Glomerular visceral epithelial cell (primary cell): ENCODE measurements around the gene ABITRAM.
"Not testable (repeated sequence)": the region's sequence is repeated elsewhere in the genome, so short reads cannot be mapped to it uniquely, and the experiment has no call there.

Source experiments
- DNase-seq: peaks from one replicate; pipeline ENCODE4 v3.0.0-alpha.2; 2016; ENCODE audit errors: extremely low spot score

Gene ABITRAM

GRCh38 chr9:108928386-108928785 is 5.8 kb upstream of the ABITRAM start:
- no peak for DNase-seq

- DNase-seq = no peak
These were observed 926 bp upstream of the ABITRAM start for GRCh38 chr9:108933231-108933717.

- DNase-seq = peak; percentile 93
These were observed 380 bp upstream of the ABITRAM start, which contains the start of gene ELP1 for GRCh38 chr9:108933718-108934322. Gene ELP1 (minus strand): TSS chr9:108934124. CDS start chr9:108931146, 2,978 bp downstream.

- no peak for DNase-seq
These were observed 3.5 kb downstream of the ABITRAM start for GRCh38 chr9:108937561-108938305.

- no peak for DNase-seq
These were observed 5.8 kb downstream of the ABITRAM start for GRCh38 chr9:108939975-108940374.

GRCh38 chr9:108950168-108950567 is 16.0 kb downstream of the ABITRAM start:
- no peak for DNase-seq

- no peak for DNase-seq
These were observed 17.4 kb downstream of the ABITRAM start for GRCh38 chr9:108951578-108951977.

GRCh38 chr9:108953983-108954574 is 19.9 kb downstream of the ABITRAM start:
- peak; percentile 28 for DNase-seq

GRCh38 chr9:108956022-108956630 is 21.9 kb downstream of the ABITRAM start:
- DNase-seq = no peak

- no peak for DNase-seq
These were observed 22.4 kb downstream of the ABITRAM start for GRCh38 chr9:108956631-108957026.

GRCh38 chr9:108960331-108960730 is 26.1 kb downstream of the ABITRAM start:
- no peak for DNase-seq

- DNase-seq = no peak
These were observed 27.0 kb downstream of the ABITRAM start for GRCh38 chr9:108961151-108961550.

- no peak for DNase-seq
These were observed 29.4 kb downstream of the ABITRAM start for GRCh38 chr9:108963459-108964143.

- DNase-seq = no peak
These were observed 33.7 kb downstream of the ABITRAM start for GRCh38 chr9:108967916-108968315.

GRCh38 chr9:108971392-108971791 is 37.2 kb downstream of the ABITRAM start:
- DNase-seq = not testable (repeated sequence)

GRCh38 chr9:108972186-108972585 is 38.0 kb downstream of the ABITRAM start:
- no peak for DNase-seq

- no peak for DNase-seq
These were observed 38.5 kb downstream of the ABITRAM start for GRCh38 chr9:108972626-108973209.

- DNase-seq = no peak
These were observed 39.7 kb downstream of the ABITRAM start for GRCh38 chr9:108973895-108974294.

- DNase-seq = no peak
These were observed 44.0 kb downstream of the ABITRAM start for GRCh38 chr9:108978205-108978604.

- no peak for DNase-seq
These were observed 46.7 kb downstream of the ABITRAM start for GRCh38 chr9:108980893-108981292.

- DNase-seq = no peak
These were observed 49.7 kb downstream of the ABITRAM start for GRCh38 chr9:108983885-108984284.
